ENCODE results near the gene OSBPL5.

OSBPL5 gene

DNA sequence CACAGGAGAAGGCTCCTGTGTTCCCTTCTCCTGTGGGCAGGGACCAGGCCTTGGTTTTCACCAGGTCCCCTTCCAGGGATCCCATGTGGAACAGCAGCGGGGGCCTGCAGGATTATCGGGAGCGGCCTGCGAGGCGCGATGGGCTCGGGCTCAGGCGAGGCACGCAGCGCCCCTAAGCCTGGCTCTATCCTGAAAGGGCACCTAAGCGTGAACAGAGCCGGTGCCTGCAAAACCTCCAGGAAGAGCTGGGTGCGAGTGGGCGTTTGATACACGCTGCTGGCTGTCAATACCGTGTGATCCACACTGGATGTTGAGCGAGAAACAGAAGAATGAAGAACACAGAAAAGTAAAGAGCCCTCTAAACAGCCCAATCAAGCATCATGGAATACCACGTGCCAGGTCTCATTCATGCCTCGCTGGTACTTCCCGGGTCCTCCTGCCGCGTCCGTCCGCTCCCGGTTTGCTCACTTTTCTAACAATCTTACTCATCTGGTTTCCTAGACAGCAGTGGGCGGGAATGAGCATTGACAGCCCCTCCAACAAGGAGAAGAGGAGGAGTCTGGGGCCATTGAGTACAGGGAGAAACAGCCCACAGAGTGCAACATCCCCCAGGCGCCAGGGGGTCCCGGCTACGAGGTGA is 12.5 kb downstream of the OSBPL5 start:
- DNase-seq (ENCODE audit: low read depth) = no peak
- no peak overlapping the region for H3K4me3 ChIP-seq (ENCODE audit: low read depth, low read length)
- TF ChIP-seq, protein P1, sequence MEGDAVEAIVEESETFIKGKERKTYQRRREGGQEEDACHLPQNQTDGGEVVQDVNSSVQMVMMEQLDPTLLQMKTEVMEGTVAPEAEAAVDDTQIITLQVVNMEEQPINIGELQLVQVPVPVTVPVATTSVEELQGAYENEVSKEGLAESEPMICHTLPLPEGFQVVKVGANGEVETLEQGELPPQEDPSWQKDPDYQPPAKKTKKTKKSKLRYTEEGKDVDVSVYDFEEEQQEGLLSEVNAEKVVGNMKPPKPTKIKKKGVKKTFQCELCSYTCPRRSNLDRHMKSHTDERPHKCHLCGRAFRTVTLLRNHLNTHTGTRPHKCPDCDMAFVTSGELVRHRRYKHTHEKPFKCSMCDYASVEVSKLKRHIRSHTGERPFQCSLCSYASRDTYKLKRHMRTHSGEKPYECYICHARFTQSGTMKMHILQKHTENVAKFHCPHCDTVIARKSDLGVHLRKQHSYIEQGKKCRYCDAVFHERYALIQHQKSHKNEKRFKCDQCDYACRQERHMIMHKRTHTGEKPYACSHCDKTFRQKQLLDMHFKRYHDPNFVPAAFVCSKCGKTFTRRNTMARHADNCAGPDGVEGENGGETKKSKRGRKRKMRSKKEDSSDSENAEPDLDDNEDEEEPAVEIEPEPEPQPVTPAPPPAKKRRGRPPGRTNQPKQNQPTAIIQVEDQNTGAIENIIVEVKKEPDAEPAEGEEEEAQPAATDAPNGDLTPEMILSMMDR (IDR thresholded peaks at IDR 0.05; ENCODE audit: insufficient read depth, low read depth, low read length, missing control alignments) = no peak

- TF ChIP-seq, protein P1 (IDR thresholded peaks at IDR 0.05; ENCODE audit: insufficient read depth, low read depth, low read length, missing control alignments) = no peak
- DNase-seq (ENCODE audit: low read depth) = no peak
- H3K4me3 ChIP-seq (ENCODE audit: low read depth, low read length) = no peak overlapping the region
Measured at GRCh38 chr11:3150726-3151125, 14.4 kb downstream of the OSBPL5 start.

- no peak for DNase-seq (ENCODE audit: low read depth)
- H3K4me3 ChIP-seq (ENCODE audit: low read depth, low read length) = no peak overlapping the region
- TF ChIP-seq, protein P1 (IDR thresholded peaks at IDR 0.05; ENCODE audit: insufficient read depth, low read depth, low read length, missing control alignments) = no peak
Measured at GRCh38 chr11:3149852-3150188, 15.3 kb downstream of the OSBPL5 start.

- TF ChIP-seq, protein P1 (IDR thresholded peaks at IDR 0.05; ENCODE audit: insufficient read depth, low read depth, low read length, missing control alignments) = no peak
- H3K4me3 ChIP-seq (ENCODE audit: low read depth, low read length) = no peak overlapping the region
- DNase-seq (ENCODE audit: low read depth) = no peak
Measured at GRCh38 chr11:3148990-3149851, 15.9 kb downstream of the OSBPL5 start.

DNA sequence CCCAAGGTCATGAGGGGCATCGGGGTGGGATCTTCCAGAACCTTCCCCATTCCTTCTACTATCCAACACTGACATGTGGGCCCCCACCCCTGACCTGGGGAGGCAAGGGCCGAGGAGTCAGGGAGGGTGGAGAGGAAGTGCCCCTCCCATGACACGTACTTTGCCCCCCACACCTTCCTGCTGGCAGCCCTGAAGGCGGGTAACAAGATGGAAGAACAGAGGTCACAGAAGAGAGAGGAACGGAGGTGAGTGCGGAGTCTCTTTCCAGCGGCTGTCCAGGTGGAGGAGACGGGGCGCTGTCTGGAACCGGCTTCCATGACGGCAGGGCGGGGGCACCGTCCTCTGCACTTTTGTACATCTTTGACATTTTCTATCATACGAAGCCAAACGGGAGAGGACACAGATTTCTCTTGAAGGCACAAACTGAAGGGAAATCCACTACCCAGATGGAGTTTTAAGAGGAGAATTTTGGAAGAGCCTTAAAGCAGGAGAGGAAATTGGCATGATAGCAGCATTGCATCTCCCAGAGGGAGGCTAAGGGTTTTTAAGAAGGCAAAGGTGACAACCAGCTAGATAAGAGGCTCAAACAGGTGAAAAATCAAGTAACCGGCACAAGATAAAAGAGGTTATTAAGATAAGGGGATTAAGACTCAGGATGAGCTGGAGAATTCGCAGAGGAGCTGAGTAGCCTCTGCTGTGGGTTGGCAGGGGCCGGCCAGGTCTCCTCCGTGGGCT is 16.7 kb downstream of the OSBPL5 start:
- no peak overlapping the region for H3K4me3 ChIP-seq (ENCODE audit: low read depth, low read length)
- no peak for DNase-seq (ENCODE audit: low read depth)
- TF ChIP-seq, protein P1 (IDR thresholded peaks at IDR 0.05; ENCODE audit: insufficient read depth, low read depth, low read length, missing control alignments) = no peak

GRCh38 chr11:3147626-3148025 is 17.5 kb downstream of the OSBPL5 start:
- H3K4me3 ChIP-seq (ENCODE audit: low read depth, low read length) = no peak overlapping the region
- TF ChIP-seq, protein P1 (IDR thresholded peaks at IDR 0.05; ENCODE audit: insufficient read depth, low read depth, low read length, missing control alignments) = no peak
- DNase-seq (ENCODE audit: low read depth) = no peak
